ENCODE measurements around the gene CABLES1.

DNA sequence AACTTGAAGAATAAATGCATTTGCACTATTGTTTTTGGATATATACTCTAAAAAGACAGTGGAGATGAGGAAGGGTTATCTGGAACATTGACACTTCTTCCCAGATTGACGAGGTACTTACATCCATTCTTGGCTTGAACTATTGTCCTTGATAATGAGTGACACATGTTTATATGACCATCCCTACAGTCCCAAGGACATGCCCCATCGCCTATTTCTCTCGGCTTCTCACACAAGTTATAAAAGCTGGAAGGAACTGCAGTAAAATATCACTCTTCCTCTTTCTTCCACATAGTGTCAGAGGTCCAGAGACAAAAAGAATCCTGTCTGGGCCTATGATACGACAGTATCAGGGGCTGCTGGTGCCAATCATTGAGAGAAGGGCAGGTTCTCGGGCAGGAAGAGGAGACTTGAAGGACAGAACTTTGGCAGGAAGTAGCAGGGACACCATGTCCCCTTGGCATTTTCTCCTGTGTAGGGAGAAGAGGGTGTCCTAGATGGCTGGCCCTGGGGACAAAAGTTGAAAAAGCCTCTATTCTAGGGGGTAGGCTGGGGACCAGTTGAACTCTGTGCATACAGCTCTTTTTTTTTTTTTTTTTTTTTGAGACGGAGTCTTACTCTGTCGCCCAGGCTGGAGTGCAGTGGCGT, 5.8 kb upstream of the CABLES1 start:
- TF ChIP-seq, protein P1, sequence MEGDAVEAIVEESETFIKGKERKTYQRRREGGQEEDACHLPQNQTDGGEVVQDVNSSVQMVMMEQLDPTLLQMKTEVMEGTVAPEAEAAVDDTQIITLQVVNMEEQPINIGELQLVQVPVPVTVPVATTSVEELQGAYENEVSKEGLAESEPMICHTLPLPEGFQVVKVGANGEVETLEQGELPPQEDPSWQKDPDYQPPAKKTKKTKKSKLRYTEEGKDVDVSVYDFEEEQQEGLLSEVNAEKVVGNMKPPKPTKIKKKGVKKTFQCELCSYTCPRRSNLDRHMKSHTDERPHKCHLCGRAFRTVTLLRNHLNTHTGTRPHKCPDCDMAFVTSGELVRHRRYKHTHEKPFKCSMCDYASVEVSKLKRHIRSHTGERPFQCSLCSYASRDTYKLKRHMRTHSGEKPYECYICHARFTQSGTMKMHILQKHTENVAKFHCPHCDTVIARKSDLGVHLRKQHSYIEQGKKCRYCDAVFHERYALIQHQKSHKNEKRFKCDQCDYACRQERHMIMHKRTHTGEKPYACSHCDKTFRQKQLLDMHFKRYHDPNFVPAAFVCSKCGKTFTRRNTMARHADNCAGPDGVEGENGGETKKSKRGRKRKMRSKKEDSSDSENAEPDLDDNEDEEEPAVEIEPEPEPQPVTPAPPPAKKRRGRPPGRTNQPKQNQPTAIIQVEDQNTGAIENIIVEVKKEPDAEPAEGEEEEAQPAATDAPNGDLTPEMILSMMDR (IDR thresholded peaks at IDR 0.05; ENCODE audit: borderline replicate concordance, extremely low read depth, low read length, poor library complexity, severe bottlenecking): no peak
- no peak for TF ChIP-seq EZH2 (IDR thresholded peaks at IDR 0.05; ENCODE audit: borderline replicate concordance, low read depth, low read length, severe bottlenecking)
